Uterus (tissue), 4 donors: ENCODE results near the gene NCL. TPM values are rescaled to one million over a fixed set of nuclear protein-coding genes. Genes with fewer than 3 reads are reported as not detected.
"Not testable (repeated sequence)": the region's sequence is repeated elsewhere in the genome, so short reads cannot be mapped to it uniquely, and the experiment has no call there.

Experiments
- DNase-seq, 2 donors: peaks; one replicate each; pipeline ENCODE4 v3.0.0-alpha.2; 2019 to 2020
- H3K27ac ChIP-seq, 2 donors: fragments of 200-600 bp; sonication (generic); 1 replicate in 1 of 2; 2 replicates in 1 of 2; pipeline ENCODE4 v1.5.1; 2016 to 2018
- H3K27me3 ChIP-seq, 2 donors: fragments of 200-600 bp; sonication (generic); one replicate each; pipeline ENCODE4 v1.5.1; 2018 to 2019; ENCODE audit warnings: control low read depth in 1 of 2
- H3K36me3 ChIP-seq, 2 donors: fragments of 200-600 bp; sonication (generic); one replicate each; pipeline ENCODE4 v1.5.1; 2019; ENCODE audit warnings: control low read depth in 1 of 2
- H3K4me1 ChIP-seq, 2 donors: fragments of 200-600 bp; sonication (generic); one replicate each; pipeline ENCODE4 v1.5.1; 2018 to 2019; ENCODE audit warnings: control low read depth in 1 of 2
- H3K4me3 ChIP-seq, 2 donors: fragments of 200-600 bp; sonication (generic); 1 replicate in 1 of 2; 2 replicates in 1 of 2; pipeline ENCODE4 v1.5.1; 2018 to 2019; ENCODE audit warnings: mild to moderate bottlenecking in 1 of 2
- H3K9me3 ChIP-seq, 2 donors: fragments of 200-600 bp; sonication (generic); one replicate each; pipeline ENCODE4 v1.5.1; 2019; ENCODE audit warnings: control low read depth in 1 of 2
- CTCF ChIP-seq, 4 experiments: fragments of 200-600 bp in 2 of 4; fragments of 450-650 bp in 2 of 4; sonication (generic) in 2 of 4; IDR thresholded peaks; one replicate each; pipeline ENCODE4 v1.5.1; 2016 to 2019; ENCODE audit warnings: antibody characterized with exemption in 4 of 4, mild to moderate bottlenecking in 2 of 4, moderate library complexity in 1 of 4
- intact Hi-C: fragments of 100-400 bp; cut with DNase I; formaldehyde crosslinking; loops from one replicate; pipeline ENCODE4 v1.15.1; 2023; ENCODE audit warnings: low total_unique reads
- small RNA-seq: library from RNA; depleted of rRNA; stranded (forward); fragments of <200 nt; gene quantifications from one replicate; pipeline ENCODE3, GENCODE V24; 2016
- total RNA-seq, 4 donors: library from RNA; depleted of rRNA in 3 of 4; stranded (reverse); fragments of >200 nt in 3 of 4; gene quantifications; one replicate each; pipeline versions ENCODE4 v1.1.0 to v1.2.4, GENCODE V29; 2014 to 2023
- donor health status: DM: yes; HTN: yes; CAD: no.

The NCL gene
- total RNA-seq, 4 donors from 2014 or later: 68.8 to 429 (median 129) TPM

DNA sequence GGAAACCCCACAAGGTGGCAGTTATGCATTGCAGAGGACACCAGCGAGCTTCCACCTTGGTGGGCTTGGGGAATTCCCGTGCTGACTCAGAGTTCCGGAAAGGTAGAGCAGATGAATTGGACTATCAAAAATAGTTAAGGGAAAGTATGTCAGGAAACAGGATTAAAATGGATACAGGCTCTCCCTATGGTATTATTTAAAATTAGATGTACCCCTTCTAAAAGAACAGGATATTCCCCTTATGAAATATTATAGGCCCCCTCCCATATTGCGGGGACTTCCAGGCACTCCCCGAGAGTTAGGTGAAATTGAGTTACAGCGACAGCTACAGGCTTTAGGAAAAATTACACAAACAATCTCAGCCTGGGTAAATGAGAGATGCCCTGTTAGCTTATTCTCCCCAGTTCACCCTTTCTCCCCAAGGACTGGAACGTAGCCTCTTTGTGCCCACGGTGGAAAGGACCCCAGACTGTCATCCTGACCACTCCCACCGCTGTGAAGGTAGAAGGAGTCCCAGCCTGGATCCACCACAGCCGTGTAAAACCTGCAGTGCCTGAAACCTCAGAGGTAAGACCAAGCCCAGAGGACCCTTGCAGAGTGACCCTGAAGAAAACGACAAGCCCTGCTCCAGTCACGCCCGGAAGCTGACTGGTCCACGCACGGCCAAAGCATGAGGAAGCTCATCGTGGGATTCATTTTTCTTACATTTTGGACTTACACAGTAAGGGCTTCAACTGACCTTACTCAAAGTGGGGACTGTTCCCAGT, 58.5 kb downstream of the NCL start:
- H3K27me3 ChIP-seq, DNase-seq, H3K27ac ChIP-seq, H3K4me1 ChIP-seq, H3K4me3 ChIP-seq, intact Hi-C loops, H3K36me3 ChIP-seq, H3K9me3 ChIP-seq: not testable (repeated sequence)
- peak; percentile 33 to 62 (median 48) for TF ChIP-seq CTCF (IDR thresholded peaks at IDR 0.05)

- H3K27me3 ChIP-seq, H3K27ac ChIP-seq, H3K36me3 ChIP-seq, H3K4me3 ChIP-seq, H3K9me3 ChIP-seq, intact Hi-C loops, DNase-seq: not testable (repeated sequence)
- H3K4me1 ChIP-seq: peaks cover 0 to 13% of the 10 kb centered on the region in 2 donors
These were observed 60.1 kb downstream of the NCL start for GRCh38 chr2:231404183-231404578.

Small RNA genes lying within 50 kb of the gene (small RNA-seq; reads per million reads assigned to genes)
- gene RNU2-22P: not detected
- gene SNORA75: 26.4 reads per million, percentile 92 among the genes with 10 or more reads in this experiment
- gene SNORD20: not detected
- 1,564 reads per million, percentile 98 among the genes with 10 or more reads in this experiment for gene SNORD82

Other genes starting within 250 kb of the NCL start
- gene B3GNT7, start 68.8 kb downstream of the NCL start, total RNA-seq: 1 to 10 TPM; 1.7 to 8.1 (median 3.1) TPM
- gene NMUR1, start 66.0 kb upstream of the NCL start, total RNA-seq: under 1 TPM in 2 of 4 donors, not detected in 2; 0.41 to 0.67 TPM
- not detected for gene TEX44, start 128.4 kb upstream of the NCL start, total RNA-seq
- gene PTMA, start 244.0 kb upstream of the NCL start, total RNA-seq: 100 to 1,000 TPM; 693 to 966 (median 818) TPM